GM18526 (cell line): Measurements from ENCODE around the gene RPP14.

Experiments used
- POLR2A ChIP-seq: IDR thresholded peaks from 3 replicates; pipeline ENCODE4 v1.6.1; 2011; ENCODE audit not compliant: insufficient read length; ENCODE audit errors: extremely low read depth

Gene RPP14

DNA sequence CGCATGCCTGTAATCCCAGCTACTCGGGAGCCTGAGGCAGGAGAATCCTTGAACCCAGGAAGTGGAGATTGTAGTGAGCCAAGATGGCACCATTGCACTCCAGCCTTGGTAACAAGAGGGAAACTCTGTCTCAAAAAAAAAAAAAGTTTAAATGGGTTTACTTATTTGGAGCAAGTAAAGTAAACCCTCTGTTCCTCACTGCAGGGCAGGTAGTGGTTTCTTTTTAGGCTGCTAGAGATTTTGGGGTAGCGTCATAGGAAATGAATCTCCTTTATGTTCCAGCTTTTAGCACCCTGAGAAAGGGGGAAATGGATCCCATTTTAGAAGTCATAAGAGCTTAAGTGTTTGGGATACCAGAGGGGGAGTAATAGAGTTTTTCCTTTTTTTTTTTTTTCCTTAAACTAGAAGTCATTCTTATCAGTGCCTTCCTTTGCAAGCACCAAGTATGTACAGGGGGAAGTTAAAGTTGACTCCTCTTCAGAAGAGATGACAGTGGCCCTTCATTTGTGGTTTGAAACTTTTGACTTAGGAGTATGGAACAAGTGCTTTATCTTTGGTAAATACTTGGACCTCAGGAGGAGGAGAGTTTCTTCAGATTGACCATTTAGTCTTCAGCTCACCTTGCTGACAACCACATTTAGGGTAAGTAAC is 34.7 kb downstream of the RPP14 start:
- no peak for TF ChIP-seq POLR2A

DNA sequence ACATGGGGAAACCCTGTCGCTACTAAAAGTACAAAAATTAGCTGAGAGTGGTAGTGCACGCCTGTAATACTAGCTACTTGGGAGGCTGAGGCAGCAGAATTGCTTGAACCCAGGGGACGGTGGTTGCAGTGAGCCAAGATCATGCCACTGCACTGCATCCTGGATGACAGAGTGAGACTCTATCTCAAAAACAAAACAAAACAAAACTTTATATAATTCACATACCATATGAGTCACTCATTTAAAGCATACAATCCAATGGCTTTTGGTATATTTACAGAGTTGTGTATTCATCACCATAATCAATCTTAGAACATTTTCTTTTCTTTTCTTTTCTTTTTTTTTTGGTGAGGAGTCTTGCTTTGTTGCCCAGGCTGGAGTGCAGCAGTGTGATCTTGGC is 35.3 kb downstream of the RPP14 start:
- TF ChIP-seq POLR2A: no peak

GRCh38 chr3:58342676-58343075 is 36.6 kb downstream of the RPP14 start:
- TF ChIP-seq POLR2A: no peak

GRCh38 chr3:58345457-58345856 is 39.4 kb downstream of the RPP14 start:
- TF ChIP-seq POLR2A: no peak

DNA sequence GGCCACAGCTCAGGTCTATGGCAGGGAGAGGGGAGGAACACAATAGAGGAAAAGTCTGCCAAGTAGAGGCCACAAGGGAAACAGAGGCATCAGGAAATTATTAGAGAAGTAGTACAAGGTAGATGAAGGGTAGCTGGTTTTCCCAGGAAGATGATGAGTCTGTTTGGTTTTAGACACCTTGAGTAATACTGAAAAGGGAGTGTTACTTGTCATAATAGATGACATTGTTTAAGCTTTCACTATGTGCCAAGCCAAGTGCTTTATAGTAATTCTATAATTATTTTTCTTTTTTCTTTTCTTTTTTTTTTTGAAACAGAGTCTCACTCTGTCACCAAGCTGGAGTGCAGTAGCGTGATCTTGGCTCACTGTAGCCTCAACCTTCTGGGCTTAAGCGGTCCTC is 40.3 kb downstream of the RPP14 start:
- TF ChIP-seq POLR2A: no peak

GRCh38 chr3:58347984-58348383 is 41.9 kb downstream of the RPP14 start:
- TF ChIP-seq POLR2A: no peak

GRCh38 chr3:58349792-58350626 is 44.0 kb downstream of the RPP14 start:
- TF ChIP-seq POLR2A: no peak

DNA sequence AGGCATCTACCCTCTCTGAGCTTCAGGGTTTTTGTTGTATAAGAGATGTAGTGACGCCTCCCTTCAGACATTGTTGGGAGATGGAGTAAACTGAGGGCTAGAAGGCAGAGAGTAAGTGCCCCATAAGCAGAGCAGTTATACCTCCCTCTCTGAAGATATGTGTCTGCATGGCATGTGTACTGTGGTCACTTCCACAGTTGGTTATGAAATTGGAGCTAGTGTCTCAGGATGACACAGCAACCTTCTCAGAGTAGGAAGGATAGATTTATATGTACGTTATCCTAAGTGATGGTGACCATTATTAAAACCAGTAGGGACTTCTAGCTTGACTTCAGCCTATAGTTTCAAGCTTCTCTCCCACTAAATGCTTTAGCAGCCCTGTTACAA is 44.6 kb downstream of the RPP14 start:
- no peak for TF ChIP-seq POLR2A

- no peak for TF ChIP-seq POLR2A
Measured at GRCh38 chr3:58351920-58352319, 45.9 kb downstream of the RPP14 start.

DNA sequence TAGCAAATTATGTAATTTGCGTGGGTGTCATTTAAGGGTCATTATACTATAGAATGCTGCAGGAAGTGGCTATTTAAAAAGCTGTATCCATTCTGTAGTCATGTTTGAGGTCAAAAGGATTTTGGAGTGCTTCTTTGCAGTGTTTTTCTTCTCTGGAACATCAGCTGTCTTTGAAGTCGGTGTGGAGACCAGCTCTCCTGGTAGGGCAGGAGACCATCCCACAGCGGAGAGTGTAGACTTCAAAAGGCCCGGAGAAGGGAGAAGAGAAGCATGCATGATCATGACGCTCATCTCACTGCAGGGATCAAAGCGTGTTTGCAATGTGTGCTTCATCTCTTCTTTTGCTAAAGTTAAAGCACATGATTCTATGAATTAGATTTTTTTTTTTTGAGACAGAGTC is 46.6 kb downstream of the RPP14 start:
- no peak for TF ChIP-seq POLR2A

GRCh38 chr3:58353722-58354553 is 47.9 kb downstream of the RPP14 start:
- TF ChIP-seq POLR2A: no peak

DNA sequence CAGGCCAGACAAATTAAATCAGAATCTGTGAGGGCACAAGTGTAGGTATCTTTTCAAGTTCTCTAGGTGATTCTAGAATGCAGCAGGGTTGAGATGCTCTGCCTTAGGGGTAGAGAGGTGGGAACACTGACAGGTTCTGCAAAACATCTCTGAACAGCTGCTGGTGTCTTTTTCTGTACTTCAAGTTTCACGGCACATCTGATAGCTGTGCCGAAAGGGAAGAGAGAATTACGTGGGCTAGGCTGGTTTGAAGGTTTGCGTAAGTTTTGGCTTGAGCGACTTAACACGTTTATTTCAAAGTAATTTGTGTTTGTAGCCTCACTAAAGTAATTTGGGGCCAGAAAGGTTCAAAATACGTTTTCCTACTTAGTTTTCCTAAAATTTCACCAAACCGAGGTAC is 49.1 kb downstream of the RPP14 start:
- no peak for TF ChIP-seq POLR2A

- no peak for TF ChIP-seq POLR2A
Measured at GRCh38 chr3:58356054-58356453, 50.0 kb downstream of the RPP14 start.

GRCh38 chr3:58357402-58357801 is 51.4 kb downstream of the RPP14 start:
- no peak for TF ChIP-seq POLR2A

GRCh38 chr3:58358092-58358491 is 52.0 kb downstream of the RPP14 start:
- TF ChIP-seq POLR2A: no peak

- no peak for TF ChIP-seq POLR2A
Measured at GRCh38 chr3:58358808-58359207, 52.8 kb downstream of the RPP14 start.

- TF ChIP-seq POLR2A: no peak
Measured at GRCh38 chr3:58359621-58360020, 53.6 kb downstream of the RPP14 start.

GRCh38 chr3:58361866-58362265 is 55.8 kb downstream of the RPP14 start:
- no peak for TF ChIP-seq POLR2A
